Measurements from ENCODE around the gene RHBDD2.
"Not testable (repeated sequence)": the region's sequence is repeated elsewhere in the genome, so short reads cannot be mapped to it uniquely, and the experiment has no call there.

DNA sequence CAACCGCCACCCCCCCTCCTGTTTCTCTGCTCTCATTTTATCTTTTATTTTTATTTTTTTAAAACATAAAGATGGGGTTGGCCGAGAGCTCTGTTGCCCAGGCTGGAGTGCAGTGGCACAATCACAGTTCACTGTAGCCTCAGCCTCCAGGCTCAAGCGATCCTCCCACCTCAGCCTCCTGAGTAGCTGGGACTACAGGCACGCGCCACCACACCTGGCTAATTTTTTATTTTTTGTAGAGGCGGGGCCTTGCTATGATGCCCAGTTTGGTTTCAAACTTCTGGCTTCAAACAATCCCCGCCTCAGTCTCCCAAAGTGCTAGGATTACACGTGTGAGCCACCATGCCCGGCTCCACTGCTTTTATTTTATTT lies 28.8 kb downstream of the RHBDD2 start:
- TF ChIP-seq EZH2phosphoT487 (IDR thresholded peaks at IDR 0.05; ENCODE audit: insufficient read depth, low read depth); EZH2 (IDR thresholded peaks at IDR 0.05; ENCODE audit: insufficient read depth, poor library complexity, severe bottlenecking): not testable (repeated sequence)

Measured in GM23248 (cell line).